ENCODE measurements around the gene RPS6KA4. TPM values are rescaled to one million over a fixed set of nuclear protein-coding genes. Genes with fewer than 3 reads are reported as not detected.

RPS6KA4 gene
- total and polyA plus RNA-seq, 2 of the 13 experiments (the other 11 are each of a cell fraction or from before 2014, with no cell fraction given): 8.9 to 14.2 TPM

DNA sequence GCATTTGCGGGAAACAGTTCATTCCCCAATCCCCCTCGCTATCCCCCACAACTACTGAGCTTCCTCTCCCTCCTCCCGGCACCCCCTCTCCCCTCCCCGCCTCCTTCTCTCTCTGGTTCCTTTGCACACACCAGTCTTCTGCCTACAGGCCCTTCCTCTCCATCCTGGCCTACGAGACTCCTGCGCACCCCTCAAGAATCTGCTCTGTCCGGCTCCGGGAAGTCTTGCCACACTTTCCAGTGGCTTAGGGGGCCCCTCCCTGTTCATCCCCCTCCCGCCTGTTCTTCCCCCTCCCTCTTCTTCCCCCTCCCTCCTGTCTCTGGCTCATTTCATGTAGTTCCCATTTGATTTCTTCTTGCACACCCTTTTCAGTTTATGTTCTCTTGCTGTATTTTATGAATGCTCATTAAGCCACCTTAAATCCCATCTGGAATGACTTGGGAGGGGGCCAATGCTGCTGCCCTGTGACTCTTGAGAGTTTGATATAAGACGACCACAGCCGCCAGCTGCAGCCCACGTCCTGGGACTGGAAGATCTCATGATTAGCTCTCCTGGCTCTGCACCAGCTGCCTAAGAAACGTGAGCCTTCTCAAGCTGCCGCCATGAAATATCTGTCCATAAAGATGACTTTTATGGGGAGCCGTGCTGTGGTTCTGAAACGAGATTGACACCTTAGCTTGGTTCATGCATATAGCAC is 50.9 kb downstream of the RPS6KA4 start:
- Histone ChIP-seq H4K20me1 (ENCODE audit: insufficient read depth, low read length) (no peaks in the 10 kb centered on the region), H3K27ac (ENCODE audit: extremely low read length, insufficient read depth, low read length) (no peak overlapping the region), H3K4me1 (ENCODE audit: insufficient read depth, low read length) (no peaks in the 10 kb centered on the region), H3K4me2 (ENCODE audit: low read depth, low read length) (no peak overlapping the region), H3K27me3 (ENCODE audit: control insufficient read depth in 1 of 2, insufficient read depth in 2 of 2, low read length in 2 of 2) (peaks cover 5 to 40% of the 10 kb centered on the region in 2 experiments), H3K79me2 (ENCODE audit: insufficient read depth, low read length) (no peaks in the 10 kb centered on the region), H3K36me3 (replicated peaks in 1 of 2; ENCODE audit: control insufficient read depth in 1 of 2, insufficient read depth in 2 of 2, low read length in 2 of 2) (no peaks in the 10 kb centered on the region), H3K4me3 (replicated peaks in 1 of 3; ENCODE audit: insufficient read depth in 1 of 3, low read depth in 2 of 3, low read length in 3 of 3) (no peak overlapping the region), H3K9ac (ENCODE audit: insufficient read depth, low read depth, low read length) (no peak overlapping the region), H2AFZ (ENCODE audit: low read length) (no peak overlapping the region), H3K9me3 (ENCODE audit: low read length) (no peaks in the 10 kb centered on the region)
- POLR2A ChIA-PET: no interaction called here
- 26% methylated on average over 16 of the region's 16 CpGs for WGBS (ENCODE audit: low lambda C conversion rate)
- intact Hi-C loops (cut with micrococcal nuclease; ENCODE audit: unreplicated experiment) (no loop called here), in situ Hi-C loops (cut with HindIII; ENCODE audit: extremely low pct_ligation_motif_present, low pct_unique_long_range_greater_than_20kb) (no loop called here)
- ATAC-seq: no peak
- BruUV-seq (replicated peaks): no TSS peak
- FAIRE-seq: no peak
- CTCF ChIA-PET (ENCODE audit: low intra/inter-chr PET ratio, low total read pairs): no interaction called here
- no peak for DNase-seq (ENCODE audit: low spot score)
- no peak for TF ChIP-seq FIP1L1 (IDR thresholded peaks at IDR 0.05; ENCODE audit: borderline replicate concordance, insufficient read depth, low read depth, low read length)
- no peak for TF ChIP-seq KAT7 (CRISPR knock-in tag; IDR thresholded peaks at IDR 0.05; ENCODE audit: borderline replicate concordance)
- TF ChIP-seq MYNN (CRISPR knock-in tag; IDR thresholded peaks at IDR 0.05; ENCODE audit: low read depth): no peak
- no peak for TF ChIP-seq U2AF2 (IDR thresholded peaks at IDR 0.05; ENCODE audit: low read depth, low read length)
- TF ChIP-seq ZNF792 (CRISPR knock-in tag; IDR thresholded peaks at IDR 0.05): no peak
- no peak for TF ChIP-seq ZBTB7B (CRISPR knock-in tag; IDR thresholded peaks at IDR 0.05)
- no peak for TF ChIP-seq MTF2 (CRISPR knock-in tag; IDR thresholded peaks at IDR 0.05; ENCODE audit: borderline replicate concordance)

GRCh38 chr11:64410404-64410734 is 51.4 kb downstream of the RPS6KA4 start:
- Histone ChIP-seq H2AFZ (ENCODE audit: low read length) (no peak overlapping the region), H3K9ac (ENCODE audit: insufficient read depth, low read depth, low read length) (no peak overlapping the region), H4K20me1 (ENCODE audit: insufficient read depth, low read length) (no peaks in the 10 kb centered on the region), H3K27ac (ENCODE audit: extremely low read length, insufficient read depth, low read length) (no peak overlapping the region), H3K36me3 (replicated peaks in 1 of 2; ENCODE audit: control insufficient read depth in 1 of 2, insufficient read depth in 2 of 2, low read length in 2 of 2) (no peaks in the 10 kb centered on the region), H3K4me3 (replicated peaks in 1 of 3; ENCODE audit: insufficient read depth in 1 of 3, low read depth in 2 of 3, low read length in 3 of 3) (no peak overlapping the region), H3K9me3 (ENCODE audit: low read length) (no peaks in the 10 kb centered on the region), H3K27me3 (ENCODE audit: control insufficient read depth in 1 of 2, insufficient read depth in 2 of 2, low read length in 2 of 2) (peaks cover 6 to 43% of the 10 kb centered on the region in 2 experiments), H3K4me2 (ENCODE audit: low read depth, low read length) (no peak overlapping the region), H3K79me2 (ENCODE audit: insufficient read depth, low read length) (no peaks in the 10 kb centered on the region), H3K4me1 (ENCODE audit: insufficient read depth, low read length) (no peaks in the 10 kb centered on the region)
- no peak for DNase-seq (ENCODE audit: low spot score)
- ChIA-PET CTCF (ENCODE audit: low intra/inter-chr PET ratio, low total read pairs) (no interaction called here), POLR2A (no interaction called here)
- in situ Hi-C loops (cut with HindIII; ENCODE audit: extremely low pct_ligation_motif_present, low pct_unique_long_range_greater_than_20kb): no loop called here
- no peak for TF ChIP-seq ZEB1 (IDR thresholded peaks at IDR 0.05; ENCODE audit: insufficient replicate concordance, low read depth)
- no peak for TF ChIP-seq DNMT1 (CRISPR knock-in tag; IDR thresholded peaks at IDR 0.05)
- TF ChIP-seq HIC2 (CRISPR knock-in tag; IDR thresholded peaks at IDR 0.05; ENCODE audit: low read depth): no peak
- no peak for TF ChIP-seq ZKSCAN1 (IDR thresholded peaks at IDR 0.05; ENCODE audit: low read length)
- TF ChIP-seq KAT7 (CRISPR knock-in tag; IDR thresholded peaks at IDR 0.05; ENCODE audit: borderline replicate concordance): no peak
- no peak for TF ChIP-seq TMF1 (CRISPR knock-in tag; IDR thresholded peaks at IDR 0.05; ENCODE audit: low read depth)
- 13% methylated on average over 6 of the region's 7 CpGs for WGBS (ENCODE audit: low lambda C conversion rate)
- FAIRE-seq: no peak
- BruUV-seq (replicated peaks): no TSS peak
- no peak for ATAC-seq
- intact Hi-C loops (cut with micrococcal nuclease; ENCODE audit: unreplicated experiment): no loop called here
